Choroid plexus epithelial cell (primary cell): ENCODE results near the gene SLC8A1.

ENCODE experiments used
- DNase-seq: peaks from one replicate; pipeline ENCODE4 v3.0.0-alpha.2; 2010; ENCODE audit warnings: low read depth
- H3K4me3 ChIP-seq: 2 replicates; pipeline ENCODE4 v1.5.1; 2011; ENCODE audit warnings: low read depth, mild to moderate bottlenecking, control low read depth, low read length, moderate library complexity
- CTCF ChIP-seq: conservative IDR thresholded peaks from 2 replicates; pipeline ENCODE4 v1.5.1; 2011; ENCODE audit warnings: low read depth, mild to moderate bottlenecking, control low read depth, inconsistent platforms, low read length, moderate library complexity

Gene SLC8A1

GRCh38 chr2:40169430-40169829 is 282.5 kb downstream of the SLC8A1 start:
- no peak for DNase-seq
- no peak for TF ChIP-seq CTCF

GRCh38 chr2:40168546-40168945 is 283.3 kb downstream of the SLC8A1 start:
- no peak for DNase-seq
- no peak for TF ChIP-seq CTCF
- no peak overlapping the region for H3K4me3 ChIP-seq

More at GRCh38 chr2:40169430-40169829, 282.5 kb downstream of the SLC8A1 start:
- H3K4me3 ChIP-seq: no peak overlapping the region

GRCh38 chr2:40168032-40168431 is 283.9 kb downstream of the SLC8A1 start:
- TF ChIP-seq CTCF: no peak
- DNase-seq: no peak
- no peak overlapping the region for H3K4me3 ChIP-seq

GRCh38 chr2:40166006-40166405 is 285.9 kb downstream of the SLC8A1 start:
- no peak for DNase-seq

GRCh38 chr2:40165509-40165844 is 286.4 kb downstream of the SLC8A1 start:
- DNase-seq: peak; percentile 12

More at GRCh38 chr2:40166006-40166405, 285.9 kb downstream of the SLC8A1 start:
- H3K4me3 ChIP-seq: no peak overlapping the region
- TF ChIP-seq CTCF: no peak

GRCh38 chr2:40164736-40165508 is 287.0 kb downstream of the SLC8A1 start:
- no peak for TF ChIP-seq CTCF
- H3K4me3 ChIP-seq: no peak overlapping the region
- peak; percentile 5 for DNase-seq

More at GRCh38 chr2:40165509-40165844, 286.4 kb downstream of the SLC8A1 start:
- TF ChIP-seq CTCF: no peak
- no peak overlapping the region for H3K4me3 ChIP-seq

GRCh38 chr2:40161986-40162385 is 289.9 kb downstream of the SLC8A1 start:
- no peak for TF ChIP-seq CTCF
- no peak for DNase-seq
- H3K4me3 ChIP-seq: no peak overlapping the region
